GM12864 (cell line): ENCODE measurements around the gene BPIFB1.

ENCODE experiments used
- DNase-seq: peaks from one replicate; pipeline ENCODE4 v3.0.0-alpha.2; 2011; ENCODE audit warnings: low read depth
- H3K4me3 ChIP-seq: 2 replicates; pipeline ENCODE4 v1.5.1; 2011; ENCODE audit warnings: mild to moderate bottlenecking, low read depth, low read length, control low read depth
- CTCF ChIP-seq: IDR thresholded peaks from 2 replicates; pipeline ENCODE4 v1.5.1; 2011; ENCODE audit warnings: low read depth, mild to moderate bottlenecking, moderate library complexity, low read length, control low read depth, inconsistent platforms; ENCODE audit errors: missing control alignments

Gene BPIFB1

GRCh38 chr20:33278700-33279099 lies 4.3 kb upstream of the BPIFB1 start:
- DNase-seq: no peak
- H3K4me3 ChIP-seq: no peak overlapping the region
- TF ChIP-seq CTCF: no peak

- DNase-seq: no peak
- no peak for TF ChIP-seq CTCF
- no peak overlapping the region for H3K4me3 ChIP-seq
Measured at GRCh38 chr20:33279261-33279910, 3.6 kb upstream of the BPIFB1 start.

GRCh38 chr20:33280000-33280680 lies 2.9 kb upstream of the BPIFB1 start:
- DNase-seq: no peak
- TF ChIP-seq CTCF: no peak
- no peak overlapping the region for H3K4me3 ChIP-seq

GRCh38 chr20:33280775-33281174 lies 2.2 kb upstream of the BPIFB1 start:
- no peak overlapping the region for H3K4me3 ChIP-seq
- TF ChIP-seq CTCF: no peak
- no peak for DNase-seq

DNA sequence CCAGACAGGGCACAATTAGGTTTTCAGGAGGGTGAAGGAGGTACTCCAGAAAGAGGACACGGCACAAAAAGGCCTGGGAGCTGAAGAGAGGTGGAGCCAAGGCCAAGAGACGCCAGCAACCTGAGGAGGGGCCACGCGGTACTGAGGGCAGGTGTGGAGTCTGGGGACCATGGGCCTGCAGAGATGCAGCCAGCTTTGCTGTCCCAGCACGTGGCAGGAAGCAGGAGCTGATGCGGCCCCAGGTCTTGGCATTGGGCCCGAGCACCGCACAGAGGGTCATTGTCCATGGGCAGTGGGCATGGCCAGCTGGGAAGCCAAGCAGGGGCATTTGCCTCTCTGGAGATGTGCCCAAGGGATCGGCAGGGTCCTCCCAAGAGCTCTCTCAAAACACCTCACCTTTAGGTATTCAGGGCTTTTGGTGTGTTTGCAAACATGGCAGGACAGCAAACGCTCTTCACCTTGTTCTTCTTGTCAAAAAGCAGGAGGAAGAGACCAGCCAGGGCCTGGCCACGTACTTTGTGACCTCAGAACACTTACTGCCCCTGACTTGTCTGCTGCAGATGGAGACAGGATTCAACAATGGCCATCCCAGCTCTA lies 1.4 kb upstream of the BPIFB1 start:
- no peak overlapping the region for H3K4me3 ChIP-seq
- DNase-seq: no peak
- TF ChIP-seq CTCF: no peak

GRCh38 chr20:33282196-33282934 lies 649 bp upstream of the BPIFB1 start:
- H3K4me3 ChIP-seq: no peak overlapping the region
- no peak for DNase-seq
- TF ChIP-seq CTCF: no peak
